GM19468 (cell line): ENCODE results near the gene ZFYVE1.
"Not testable (repeated sequence)": the region's sequence is repeated elsewhere in the genome, so short reads cannot be mapped to it uniquely, and the experiment has no call there.

Source experiments
- ATAC-seq: cut with Tn5 transposase; IDR thresholded peaks from one replicate; pipeline ENCODE4 v1.9.1; 2021; ENCODE audit warnings: mild to moderate bottlenecking, moderate library complexity, moderate number of reproducible peaks; ENCODE audit not compliant: unreplicated experiment; ENCODE audit errors: extremely low read depth

ZFYVE1 gene

DNA sequence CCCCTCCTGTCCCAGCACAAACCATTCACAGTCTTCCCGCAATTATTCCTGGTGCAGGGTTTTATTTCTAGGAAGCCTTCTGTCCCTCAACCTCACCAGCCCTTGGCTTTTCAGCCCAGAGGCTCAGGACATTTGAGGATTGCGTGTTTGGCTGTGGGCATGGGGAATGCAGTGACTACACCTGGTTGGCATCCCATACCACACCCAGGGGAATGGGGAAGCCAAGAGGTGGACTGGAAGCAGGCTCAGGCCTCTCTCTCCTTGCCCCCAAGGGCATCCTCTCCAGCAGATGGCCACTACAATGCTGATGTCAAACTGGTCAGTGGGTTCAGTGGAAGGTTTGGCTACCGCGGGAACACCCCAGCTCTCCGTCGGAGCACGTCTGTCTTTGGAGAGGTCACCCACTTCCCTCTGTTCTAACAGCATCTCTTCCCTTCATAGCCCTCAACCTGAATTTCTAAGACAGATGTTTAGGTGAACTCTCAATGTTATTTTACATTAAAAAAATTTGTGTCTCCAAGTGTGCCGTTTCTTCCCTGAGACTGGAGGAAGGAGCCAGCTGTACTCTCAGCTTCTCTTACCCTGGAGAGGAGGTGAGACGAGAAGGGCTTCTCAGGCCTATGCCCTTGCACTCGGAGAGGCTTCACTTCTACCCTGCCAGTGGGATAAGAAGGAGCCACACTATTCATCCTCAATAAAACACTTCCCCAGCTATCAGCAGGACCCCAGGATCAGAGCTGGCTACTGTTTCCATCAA is 65.1 kb downstream of the ZFYVE1 start:
- ATAC-seq: no peak

DNA sequence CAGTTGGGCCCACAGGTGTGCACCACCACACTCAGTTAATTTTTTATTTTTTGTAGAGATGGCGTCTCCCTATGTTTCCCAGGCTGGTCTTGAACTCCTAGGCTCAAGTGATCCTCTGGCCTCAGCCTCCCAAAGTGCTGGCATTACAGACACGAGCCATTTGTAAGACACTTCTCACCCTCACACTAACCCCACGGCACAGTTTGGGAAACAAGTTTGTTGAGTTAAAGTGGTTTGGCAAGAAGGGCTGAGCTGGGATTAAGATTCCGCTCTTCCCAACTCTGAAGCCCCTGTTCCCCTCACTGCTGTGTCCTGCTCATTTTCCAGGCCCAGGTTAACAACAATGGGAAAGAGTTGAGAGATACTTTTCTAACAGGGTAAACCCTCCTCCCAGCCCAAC is 65.9 kb downstream of the ZFYVE1 start:
- not testable (repeated sequence) for ATAC-seq

DNA sequence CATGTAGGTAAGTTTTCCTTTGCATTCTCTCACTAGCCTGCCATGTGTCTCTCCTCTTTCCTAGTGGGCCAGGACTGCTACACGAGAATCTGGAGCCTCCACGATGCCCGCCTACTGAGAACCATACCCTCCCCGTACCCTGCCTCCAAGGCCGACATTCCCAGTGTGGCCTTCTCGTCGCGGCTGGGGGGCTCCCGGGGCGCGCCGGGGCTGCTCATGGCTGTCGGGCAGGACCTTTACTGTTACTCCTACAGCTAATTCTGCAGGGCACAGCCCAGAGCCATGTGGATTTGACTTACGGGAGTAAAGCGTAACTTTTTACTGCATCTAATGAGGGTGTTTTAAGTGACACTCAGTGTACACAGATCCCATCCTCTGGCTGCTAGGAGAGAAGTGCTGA is 68.4 kb downstream of the ZFYVE1 start:
- no peak for ATAC-seq

DNA sequence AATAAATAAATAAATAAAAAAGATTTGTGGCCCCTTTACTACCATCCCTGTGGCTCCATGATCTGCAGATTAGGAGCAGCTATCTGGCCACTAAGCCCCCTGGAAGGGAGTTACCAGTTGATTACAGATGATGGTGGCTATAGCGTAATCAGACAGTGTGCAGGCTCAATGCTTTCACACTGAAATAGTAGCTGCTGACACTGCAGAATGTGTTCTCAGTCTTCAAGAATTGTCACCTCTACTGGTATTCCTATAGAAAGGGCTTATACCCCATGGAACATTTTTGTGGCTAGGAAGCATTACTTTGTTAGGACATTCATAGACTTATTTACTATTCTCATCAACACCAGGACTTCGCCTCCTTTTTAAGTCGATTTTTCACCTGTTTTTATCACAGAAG is 69.7 kb downstream of the ZFYVE1 start:
- no peak for ATAC-seq

DNA sequence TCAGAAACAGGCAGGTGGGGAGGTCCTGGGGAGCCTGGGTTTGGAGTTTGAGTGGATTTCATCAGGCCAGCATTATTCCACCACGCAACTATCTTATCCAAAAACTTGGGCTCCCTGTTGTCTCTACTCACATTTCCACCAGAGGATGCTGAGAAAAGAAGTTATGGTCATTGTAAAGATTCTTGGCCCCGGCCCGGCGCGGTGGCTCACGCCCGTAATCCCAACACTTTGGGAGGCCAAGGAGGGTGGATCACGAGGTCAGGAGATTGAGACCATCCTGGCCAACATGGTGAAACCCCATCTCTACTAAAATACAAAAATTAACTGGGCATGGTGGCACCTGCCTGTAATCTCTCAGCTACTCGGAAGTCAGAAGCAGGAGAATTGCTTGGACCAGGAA is 70.2 kb downstream of the ZFYVE1 start:
- ATAC-seq: not testable (repeated sequence)

DNA sequence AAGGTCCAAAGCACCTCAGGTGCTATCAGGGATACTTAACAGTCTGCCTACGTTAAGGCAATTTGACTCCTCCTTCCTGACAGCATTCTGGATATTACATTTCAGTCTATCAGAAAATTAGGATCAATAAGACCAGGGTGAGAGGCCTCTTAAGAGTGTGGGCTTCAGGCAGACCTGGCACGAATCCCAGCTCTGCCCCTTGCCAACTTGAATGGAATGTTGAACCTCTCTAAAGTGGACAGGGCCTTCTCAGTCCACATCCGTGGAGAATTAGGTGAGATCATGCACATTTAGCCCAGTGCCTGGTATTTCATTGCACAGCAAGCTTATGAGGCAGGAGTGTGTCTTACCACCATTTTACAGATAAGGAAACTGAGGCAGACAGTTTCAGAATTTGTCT is 74.7 kb downstream of the ZFYVE1 start:
- ATAC-seq: no peak

DNA sequence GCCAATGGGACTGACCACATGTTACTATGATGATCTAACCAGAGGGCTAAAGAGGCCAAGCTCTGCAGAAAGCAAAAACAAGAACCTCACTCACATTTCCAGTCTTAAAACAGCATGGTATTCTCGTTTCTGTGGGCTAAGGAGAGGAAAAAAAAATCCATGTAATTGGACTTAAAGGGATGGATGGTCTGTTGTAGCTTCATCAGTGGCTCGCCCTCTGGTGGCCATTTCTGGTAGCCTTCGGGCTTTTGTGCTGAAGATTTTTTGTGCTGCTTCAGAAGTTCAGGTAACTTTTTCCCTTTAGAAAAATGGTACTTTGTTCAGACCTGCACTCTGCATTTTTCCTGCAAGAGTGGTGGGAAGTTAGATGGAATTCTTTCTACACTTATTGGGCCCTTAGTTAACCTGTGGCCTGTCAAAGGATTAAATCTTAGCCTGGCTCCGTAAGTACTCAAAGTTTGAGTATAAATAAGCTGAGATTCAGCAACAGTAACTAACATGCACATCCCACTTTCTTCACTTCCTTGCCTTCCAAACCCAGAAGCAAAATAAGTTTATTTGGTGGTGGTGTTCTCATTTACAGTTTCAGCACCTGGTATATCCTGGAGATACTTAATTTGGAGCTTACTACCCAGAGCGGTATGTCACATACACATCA is 78.3 kb downstream of the ZFYVE1 start:
- ATAC-seq: no peak

DNA sequence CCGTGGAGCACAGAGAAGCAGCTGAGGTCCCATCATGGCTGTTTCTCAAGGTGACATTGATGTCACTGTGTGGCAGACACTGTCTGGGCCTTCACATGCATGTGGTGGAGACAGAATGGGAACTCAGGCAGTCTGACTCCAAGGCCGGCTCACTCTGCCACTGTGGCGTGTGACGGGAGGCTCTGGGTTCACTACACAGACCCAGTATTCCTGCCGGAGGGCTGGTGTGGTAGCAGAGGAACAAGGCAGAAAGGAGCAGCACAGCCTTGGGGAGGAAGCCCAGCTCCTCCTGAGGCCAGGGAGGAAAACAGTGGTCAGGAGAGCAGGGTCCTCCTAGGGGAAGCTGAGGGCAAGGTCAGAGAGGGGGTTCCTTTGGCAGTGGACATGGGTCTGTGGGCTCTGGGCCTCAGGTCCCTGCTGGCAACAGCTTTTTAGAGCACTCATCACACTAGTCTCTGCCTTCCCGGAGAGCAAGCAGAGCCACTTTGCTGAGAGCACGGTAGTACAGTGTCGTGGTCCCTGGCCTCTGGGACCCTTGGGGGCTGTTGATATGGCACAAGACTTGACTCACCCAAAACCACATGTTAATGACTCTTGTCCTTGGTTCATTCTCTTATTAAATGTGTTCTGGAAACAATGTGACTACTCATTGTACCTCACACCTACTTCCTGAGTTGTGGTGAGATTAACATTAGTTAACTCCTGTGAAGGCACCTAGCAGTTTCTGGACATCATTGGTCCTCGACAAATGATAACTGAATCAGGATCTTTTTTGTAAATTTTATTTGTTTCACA is 79.3 kb downstream of the ZFYVE1 start:
- ATAC-seq: no peak

DNA sequence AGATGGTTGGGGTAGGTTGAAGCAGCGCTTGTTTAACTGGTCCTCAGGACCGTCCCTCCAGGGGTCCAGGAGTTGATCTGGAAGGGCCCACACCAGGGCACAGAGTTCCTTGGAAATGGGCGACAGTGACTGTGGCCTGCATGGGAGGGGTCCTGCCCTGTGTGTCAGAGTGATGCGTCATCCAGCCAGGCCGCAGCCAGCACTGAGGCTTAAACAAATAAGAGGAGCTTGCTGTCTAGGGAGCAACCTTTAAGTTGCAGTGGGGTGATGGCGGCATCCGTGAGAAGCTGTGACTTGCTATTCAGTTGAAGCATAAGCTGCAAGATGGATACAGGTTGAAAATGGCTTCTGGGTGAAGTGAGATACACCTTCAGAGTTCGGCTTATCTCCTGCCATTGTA is 80.4 kb downstream of the ZFYVE1 start:
- ATAC-seq: no peak

DNA sequence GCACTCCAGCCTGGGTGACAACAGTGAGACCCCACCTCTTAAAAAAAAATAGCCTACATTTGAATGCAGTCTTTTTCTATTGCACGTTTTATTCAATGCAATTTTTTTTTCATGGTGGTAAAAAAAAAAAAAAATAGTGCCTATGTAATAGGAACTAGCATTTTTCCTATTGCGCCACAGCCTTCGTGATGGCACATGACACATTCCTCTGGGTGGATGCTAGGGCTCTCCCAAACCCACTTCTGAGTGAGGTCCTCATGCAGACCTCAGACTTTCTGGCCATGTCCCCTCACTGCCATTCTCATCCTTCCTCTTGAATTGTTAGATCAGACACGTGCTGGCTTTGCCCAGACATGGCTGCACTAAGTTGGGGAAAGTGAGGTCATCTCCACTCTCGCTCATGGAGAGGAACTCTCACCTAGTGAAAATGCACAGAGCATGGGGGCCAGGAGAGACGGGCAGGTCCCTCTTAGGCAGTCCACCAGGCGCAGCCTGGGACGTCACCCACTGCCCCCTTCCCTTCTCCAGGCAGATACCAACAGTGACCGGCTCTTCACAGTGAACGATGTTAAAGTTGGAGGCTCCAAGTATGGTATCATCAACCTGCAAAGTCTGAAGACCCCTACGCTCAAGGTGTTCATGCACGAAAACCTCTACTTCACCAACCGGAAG is 81.4 kb downstream of the ZFYVE1 start:
- ATAC-seq: no peak

DNA sequence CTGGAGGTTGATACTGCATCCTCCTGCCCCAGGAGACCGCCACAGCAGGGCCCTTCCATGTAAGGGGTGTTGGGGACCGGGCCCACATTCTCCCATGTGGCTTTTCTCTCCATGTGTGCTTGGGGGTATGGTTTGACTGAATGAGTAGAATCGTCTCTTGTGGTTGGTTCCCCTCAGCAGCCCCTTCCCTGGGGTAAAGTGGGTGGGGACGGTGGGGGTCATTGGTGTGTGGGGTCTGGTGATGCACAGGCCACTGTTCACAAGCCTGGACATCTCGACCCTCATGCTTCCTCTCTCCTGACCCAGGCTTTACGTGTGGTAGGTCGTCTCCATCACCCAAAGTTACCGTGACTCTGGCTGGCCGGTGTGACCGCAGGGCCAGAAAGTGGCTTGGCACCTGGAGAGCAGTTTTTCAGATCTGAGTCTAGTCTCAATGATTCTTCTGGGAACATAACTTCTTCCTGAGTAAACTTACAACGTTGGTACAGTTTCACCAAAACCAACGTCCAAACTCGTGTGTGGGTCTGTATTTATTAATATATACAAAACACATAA is 83.0 kb downstream of the ZFYVE1 start:
- no peak for ATAC-seq

DNA sequence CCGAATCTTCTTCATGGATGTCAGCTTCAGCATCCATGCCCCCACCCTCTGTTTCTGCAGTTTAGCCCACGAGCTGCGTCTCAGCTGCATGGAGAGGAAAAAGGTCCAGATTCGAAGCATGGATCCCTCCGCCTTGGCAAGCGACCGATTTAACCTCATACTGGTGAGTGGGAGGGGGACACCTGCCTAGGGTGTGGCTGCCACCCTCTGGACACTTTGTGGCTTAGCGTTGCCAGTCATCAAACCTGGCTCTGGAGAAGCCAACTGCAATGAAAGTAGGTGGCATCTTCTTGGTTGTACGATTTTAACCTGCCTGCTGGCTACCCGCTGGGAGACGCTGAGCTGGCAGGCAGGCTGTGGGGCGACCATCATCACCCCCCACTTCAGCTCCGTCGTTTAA is 84.0 kb downstream of the ZFYVE1 start:
- ATAC-seq: no peak

DNA sequence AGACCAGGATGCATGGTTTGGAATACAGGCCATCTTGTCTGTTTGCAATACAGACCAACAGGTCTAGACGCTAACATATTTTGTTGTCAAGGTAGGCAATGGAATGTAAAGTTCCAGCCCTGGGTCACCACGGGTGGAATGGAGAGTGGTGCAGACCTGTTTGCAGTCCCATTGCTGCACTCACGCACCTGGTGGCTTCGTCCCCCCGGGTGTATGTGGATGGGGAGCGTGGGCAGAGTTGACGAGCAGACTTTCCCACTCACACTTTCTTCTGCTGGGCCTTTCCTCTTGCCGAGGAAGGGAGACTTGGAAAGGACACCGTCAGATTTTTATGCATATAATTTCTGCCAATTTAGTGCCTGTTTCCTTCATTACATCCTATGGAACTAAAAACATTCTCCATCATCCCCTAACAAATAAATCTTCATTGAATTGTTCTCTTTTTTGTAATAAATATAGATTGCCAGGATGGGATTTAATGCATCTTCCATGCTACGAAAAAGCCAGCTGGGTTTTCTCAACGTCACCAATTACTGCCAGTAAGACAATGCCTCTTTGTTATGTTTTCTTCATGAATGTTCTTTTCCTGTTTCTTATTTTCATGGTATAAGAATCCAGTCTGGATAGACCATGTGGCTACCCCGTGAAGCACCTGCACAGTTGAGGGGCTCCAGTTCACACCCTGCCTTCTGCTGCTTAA is 85.5 kb downstream of the ZFYVE1 start:
- no peak for ATAC-seq

DNA sequence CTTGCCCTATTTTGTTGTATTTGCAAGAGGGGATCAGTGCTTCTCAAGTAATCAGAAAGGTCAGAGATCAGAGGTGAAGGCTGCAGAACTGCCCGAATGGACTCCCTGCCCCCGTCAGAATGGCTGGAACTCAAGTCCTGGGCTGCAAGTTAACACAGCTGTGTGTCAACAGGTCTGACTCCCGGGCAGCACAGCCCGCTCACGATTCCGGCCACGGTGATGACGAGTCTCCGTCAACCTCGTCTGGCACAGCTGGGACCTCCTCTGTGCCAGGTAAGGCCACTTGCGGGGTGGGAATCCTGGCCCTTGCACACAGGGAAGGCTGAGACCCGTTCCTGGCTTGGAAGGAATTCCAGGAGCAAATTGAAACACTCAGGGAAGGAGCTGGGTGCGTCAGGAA is 87.3 kb downstream of the ZFYVE1 start:
- ATAC-seq: no peak

DNA sequence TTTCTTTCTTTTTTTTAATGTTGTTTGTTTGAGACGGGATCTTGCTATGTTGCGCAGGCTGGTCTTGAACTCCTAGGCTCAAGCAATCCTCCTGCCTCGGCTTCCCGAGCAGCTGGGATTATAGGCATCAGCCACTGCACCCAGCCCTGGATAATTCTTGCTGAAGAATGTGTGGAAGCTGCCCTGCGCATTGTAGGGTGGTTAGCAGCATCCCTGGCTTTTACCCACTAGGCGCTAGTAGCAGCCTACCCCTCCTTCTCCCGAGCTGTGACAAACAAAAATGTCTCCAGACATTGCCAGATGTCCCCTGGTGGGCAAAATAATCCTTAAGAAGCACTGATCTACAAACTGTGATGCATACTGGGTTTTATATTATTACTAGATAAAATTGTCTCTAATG is 94.0 kb downstream of the ZFYVE1 start:
- ATAC-seq: no peak

DNA sequence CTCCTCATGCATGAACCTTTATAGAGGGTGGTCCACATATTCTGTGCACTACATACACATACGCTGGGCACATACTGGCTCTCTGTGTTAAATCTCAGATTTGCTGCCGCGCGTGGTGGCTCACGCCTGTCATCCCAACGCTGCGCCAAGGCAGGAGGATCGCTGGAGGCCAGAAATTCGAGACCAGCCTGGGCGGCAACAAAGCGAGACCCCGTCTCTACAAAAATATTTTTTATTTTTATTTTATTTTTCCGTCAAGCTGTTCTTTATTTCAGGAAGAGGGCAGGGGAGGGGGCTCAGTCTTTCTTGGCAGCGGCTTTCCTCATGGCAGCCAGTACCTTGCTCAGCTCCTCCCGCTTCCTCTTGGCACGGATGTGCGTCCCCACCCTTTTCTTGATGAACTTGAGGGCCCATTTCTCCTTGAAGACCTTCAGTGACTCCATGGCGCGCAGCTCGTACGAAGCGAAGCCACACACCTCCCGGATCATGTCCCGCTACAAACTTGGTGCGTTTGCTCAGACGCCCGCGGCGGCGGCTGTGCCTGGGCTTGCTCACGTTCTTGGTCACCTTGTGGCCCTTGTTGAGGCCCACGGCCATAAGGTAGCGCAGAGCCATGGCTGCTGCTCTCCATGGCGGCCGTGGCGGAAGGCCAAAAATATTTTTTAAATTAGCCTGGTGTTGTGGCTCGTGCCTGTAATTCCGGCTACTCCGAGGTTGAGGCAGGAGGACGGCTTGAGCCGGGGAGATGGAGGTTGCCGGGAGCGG is 97.4 kb downstream of the ZFYVE1 start:
- no peak for ATAC-seq

DNA sequence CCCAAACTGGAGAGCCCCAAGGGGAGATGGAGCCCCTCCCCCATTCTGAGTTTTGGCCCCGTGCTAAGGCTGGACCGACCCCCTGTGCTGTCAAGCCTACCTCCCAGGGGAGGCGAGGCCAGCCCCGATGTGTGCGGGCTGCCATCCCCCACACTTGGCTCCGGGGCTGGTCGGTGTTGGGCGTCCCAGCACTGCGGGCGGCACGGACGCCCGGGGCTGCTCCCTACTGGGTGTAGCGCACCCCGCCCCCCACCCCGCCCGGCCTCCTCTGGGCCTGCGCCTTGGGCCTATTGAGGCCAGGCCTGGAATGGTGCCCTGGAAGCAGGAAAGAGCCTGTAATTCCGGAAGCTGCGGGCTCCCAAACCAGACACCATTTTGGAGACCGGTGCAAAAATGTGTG is 98.0 kb downstream of the ZFYVE1 start:
- ATAC-seq: no peak

DNA sequence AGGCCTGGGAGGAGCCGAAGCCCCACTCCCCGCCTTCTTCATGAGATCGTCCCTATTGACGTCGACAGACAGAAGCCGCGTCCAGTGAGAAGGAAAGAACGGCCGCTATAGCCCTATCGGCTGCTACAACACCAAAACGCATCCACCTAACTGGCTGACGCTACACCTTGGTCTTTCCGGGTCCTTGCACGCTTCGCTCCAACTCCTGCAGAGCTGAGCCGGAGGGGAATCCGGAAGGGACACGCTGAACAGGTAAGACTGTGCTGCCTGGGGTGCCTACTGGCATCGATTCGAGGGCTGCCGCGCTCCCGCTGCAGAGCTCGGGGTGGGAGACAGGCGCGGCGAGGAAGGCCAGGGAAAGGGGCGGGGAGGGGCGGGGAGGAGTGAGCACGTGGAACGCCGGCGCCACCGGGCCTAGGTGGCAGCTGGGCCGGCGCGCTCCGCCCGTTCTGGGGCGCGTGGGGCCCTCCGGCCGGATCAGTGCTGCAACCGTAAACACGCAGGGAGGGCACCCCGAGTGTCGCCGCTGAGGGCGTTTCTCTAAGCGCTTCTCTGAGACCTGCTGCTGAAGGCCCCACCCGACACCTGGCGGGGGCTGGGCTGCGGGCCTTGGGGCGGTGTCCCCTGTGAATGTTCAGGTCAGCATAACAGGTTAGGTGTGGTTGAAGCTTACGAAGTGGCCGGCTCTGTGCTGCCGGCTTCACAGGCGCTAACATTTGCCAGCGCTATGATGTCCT is 100.4 kb downstream of the ZFYVE1 start, which contains the start of gene DCAF4:
Gene DCAF4, plus strand, starts transcription at position 173 of the 737 bp plus-strand sequence. CDS start 11,515 bp downstream, outside the sequence.
- peak; percentile 94 for ATAC-seq
